Esophagus squamous epithelium (tissue), 5 donors: Measurements from ENCODE around the gene CHAF1A. TPM values are rescaled to one million over a fixed set of nuclear protein-coding genes. Genes with fewer than 3 reads are reported as not detected.
A peak's percentile ranks its signal among the peaks of the same experiment; 100 is the strongest.

ENCODE experiments used
- DNase-seq: peaks from one replicate; lab custom pipeline; 2025; lab: John Stamatoyannopoulos, UW
- H3K27ac ChIP-seq, 4 donors: fragments of 200-600 bp; sonication (generic); one replicate each; pipeline ENCODE4 v1.5.1; 2016 to 2019; ENCODE audit warnings: mild to moderate bottlenecking in 1 of 4
- H3K27me3 ChIP-seq, 4 donors: fragments of 200-600 bp; sonication (generic); 1 replicate in 3 of 4; 2 replicates in 1 of 4; pipeline versions ENCODE4 v1.5.1 to v1.6.0; 2017 to 2021; ENCODE audit warnings: antibody characterized with exemption in 1 of 4
- H3K36me3 ChIP-seq, 3 donors: fragments of 200-600 bp; sonication (generic); one replicate each; pipeline ENCODE4 v1.5.1; 2016 to 2019
- H3K4me1 ChIP-seq, 3 donors: fragments of 200-600 bp; sonication (generic); one replicate each; pipeline ENCODE4 v1.5.1; 2017 to 2019
- H3K4me3 ChIP-seq, 4 donors: fragments of 200-600 bp; sonication (generic); 1 replicate in 3 of 4; 2 replicates in 1 of 4; pipeline ENCODE4 v1.5.1; 2016 to 2019; ENCODE audit warnings: mild to moderate bottlenecking in 2 of 4, moderate library complexity in 1 of 4
- H3K9me3 ChIP-seq, 3 donors: fragments of 200-600 bp; sonication (generic); one replicate each; pipeline ENCODE4 v1.5.1; 2016 to 2019
- CTCF ChIP-seq, 6 experiments: fragments of 450-650 bp in 4 of 6; fragments of 200-600 bp in 2 of 6; sonication (generic) in 2 of 6; IDR thresholded peaks; one replicate each; pipeline ENCODE4 v1.5.1; 2016 to 2019; ENCODE audit warnings: antibody characterized with exemption in 6 of 6, mild to moderate bottlenecking in 4 of 6, moderate library complexity in 4 of 6
- POLR2A ChIP-seq, 4 donors: fragments of 450-650 bp; IDR thresholded peaks; one replicate each; pipeline ENCODE4 v1.6.1; 2017; ENCODE audit warnings: antibody characterized with exemption in 4 of 4, mild to moderate bottlenecking in 4 of 4, moderate library complexity in 3 of 4
- WGBS, 2 donors: methylation state at CpG; one replicate each; pipeline ENCODE4 v1.1.5; 2018; 5-methylcytosine and 5-hydroxymethylcytosine counted together
- intact Hi-C: fragments of 100-400 bp; cut with DNase I; formaldehyde crosslinking; loops from one replicate; pipeline ENCODE4 v1.15.0; 2022
- total RNA-seq, 4 donors: library from RNA; depleted of rRNA; stranded (reverse); fragments of >200 nt; gene quantifications; one replicate each; pipeline ENCODE4 v1.1.0, GENCODE V29; 2016
- donor health status: DM: yes; HTN: yes; CAD: no.

CHAF1A gene, protein sequence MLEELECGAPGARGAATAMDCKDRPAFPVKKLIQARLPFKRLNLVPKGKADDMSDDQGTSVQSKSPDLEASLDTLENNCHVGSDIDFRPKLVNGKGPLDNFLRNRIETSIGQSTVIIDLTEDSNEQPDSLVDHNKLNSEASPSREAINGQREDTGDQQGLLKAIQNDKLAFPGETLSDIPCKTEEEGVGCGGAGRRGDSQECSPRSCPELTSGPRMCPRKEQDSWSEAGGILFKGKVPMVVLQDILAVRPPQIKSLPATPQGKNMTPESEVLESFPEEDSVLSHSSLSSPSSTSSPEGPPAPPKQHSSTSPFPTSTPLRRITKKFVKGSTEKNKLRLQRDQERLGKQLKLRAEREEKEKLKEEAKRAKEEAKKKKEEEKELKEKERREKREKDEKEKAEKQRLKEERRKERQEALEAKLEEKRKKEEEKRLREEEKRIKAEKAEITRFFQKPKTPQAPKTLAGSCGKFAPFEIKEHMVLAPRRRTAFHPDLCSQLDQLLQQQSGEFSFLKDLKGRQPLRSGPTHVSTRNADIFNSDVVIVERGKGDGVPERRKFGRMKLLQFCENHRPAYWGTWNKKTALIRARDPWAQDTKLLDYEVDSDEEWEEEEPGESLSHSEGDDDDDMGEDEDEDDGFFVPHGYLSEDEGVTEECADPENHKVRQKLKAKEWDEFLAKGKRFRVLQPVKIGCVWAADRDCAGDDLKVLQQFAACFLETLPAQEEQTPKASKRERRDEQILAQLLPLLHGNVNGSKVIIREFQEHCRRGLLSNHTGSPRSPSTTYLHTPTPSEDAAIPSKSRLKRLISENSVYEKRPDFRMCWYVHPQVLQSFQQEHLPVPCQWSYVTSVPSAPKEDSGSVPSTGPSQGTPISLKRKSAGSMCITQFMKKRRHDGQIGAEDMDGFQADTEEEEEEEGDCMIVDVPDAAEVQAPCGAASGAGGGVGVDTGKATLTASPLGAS
- total RNA-seq = 10 to 100 TPM in 3 of 4 donors, 1 to 10 TPM in 1; 7.6 to 20.9 (median 11.9) TPM

DNA sequence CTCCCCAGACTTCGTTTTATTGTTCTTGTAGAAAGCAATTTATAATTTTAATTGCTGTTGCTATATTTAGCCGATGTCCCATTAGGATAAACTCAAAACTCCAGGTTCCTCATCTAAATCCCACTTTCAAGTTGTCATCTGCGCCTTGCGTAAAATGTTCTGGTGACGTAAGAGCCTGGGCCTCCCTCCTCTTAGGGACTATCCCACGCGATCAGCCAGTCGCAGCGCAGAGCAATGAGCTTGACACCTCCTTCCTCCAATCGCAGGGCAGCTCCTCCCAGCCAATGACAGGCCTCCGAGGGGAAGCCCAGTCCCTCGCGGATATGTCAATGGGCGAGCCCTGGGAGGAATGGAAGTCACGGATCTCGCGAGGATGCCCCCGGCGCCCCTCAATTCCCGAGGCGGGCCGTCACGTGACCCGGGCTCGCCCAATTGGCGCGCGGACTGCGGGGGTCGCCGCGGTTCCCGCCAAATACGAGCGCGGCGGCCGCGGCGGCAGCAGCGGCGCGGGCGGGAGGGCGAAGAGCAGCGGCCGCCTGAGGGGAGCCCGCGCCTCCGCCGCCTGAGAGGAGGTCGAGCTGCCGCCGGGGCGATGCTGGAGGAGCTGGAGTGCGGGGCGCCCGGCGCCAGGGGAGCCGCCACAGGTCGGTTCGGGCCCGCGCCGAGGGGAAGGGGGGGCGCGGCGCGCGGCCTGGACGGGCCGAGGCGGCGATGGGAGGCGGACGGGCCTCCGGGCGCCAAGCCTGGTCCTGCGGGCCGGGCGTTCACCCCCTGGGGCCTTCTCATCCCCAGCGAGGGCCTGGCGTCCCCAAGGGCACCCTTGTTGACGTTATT, at the start of gene CHAF1A:
Gene CHAF1A, plus strand, starts transcription at position 470 of the 834 bp plus-strand sequence. Its CDS starts 123 bp downstream, at position 593.
- peak; percentile 97 for DNase-seq
- TF ChIP-seq POLR2A (IDR thresholded peaks at IDR 0.05) (peak in 3 of 4 donors; percentile 32 to 43 (median 40)), CTCF (IDR thresholded peaks at IDR 0.05) (peak in 2 of 6 experiments; percentile 16 to 35)
- intact Hi-C loops = no loop called here
- peaks cover 0 to 16% (median 0%) of the 10 kb centered on the region in 3 donors for H3K36me3 ChIP-seq
- H3K27me3 ChIP-seq = no peaks in the 10 kb centered on the region
- H3K4me1 ChIP-seq = peaks cover 28 to 56% (median 33%) of the 10 kb centered on the region in 3 donors
- H3K27ac ChIP-seq = peak within 1 kb of the TSS; percentile 94 to 99 (median 97)
- peak within 1 kb of the TSS; percentile 69 to 98 (median 90) for H3K4me3 ChIP-seq
- no peaks in the 10 kb centered on the region for H3K9me3 ChIP-seq
- WGBS, 2 donors = 0% methylated on average over 7 of the region's 84 CpGs

DNA sequence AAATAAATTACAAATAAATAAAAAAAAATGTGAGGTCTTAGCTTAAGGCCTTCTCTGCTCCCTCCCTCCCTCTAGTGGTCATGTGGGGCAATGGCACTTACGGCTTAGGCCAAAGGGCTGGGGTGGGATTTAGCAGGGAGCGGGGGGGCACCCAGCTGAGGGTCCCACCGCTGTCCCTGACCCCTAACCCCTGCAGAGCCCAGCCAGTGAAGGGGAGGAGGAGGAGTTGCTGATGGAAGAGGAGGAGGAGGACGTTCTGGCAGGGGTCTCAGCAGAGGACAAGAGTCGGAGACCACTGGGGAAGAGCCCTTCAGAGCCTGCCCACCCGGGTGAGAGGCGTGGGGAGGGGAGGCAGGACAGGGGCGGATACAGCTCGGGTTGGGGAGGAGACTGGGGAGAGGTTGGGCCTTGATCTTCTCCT, 49.7 kb upstream of the CHAF1A start:
- Histone ChIP-seq H3K36me3 (peaks cover 0 to 77% (median 0%) of the 10 kb centered on the region in 3 donors), H3K4me3 (no peak overlapping the region), H3K4me1 (no peaks in the 10 kb centered on the region), H3K27me3 (no peaks in the 10 kb centered on the region), H3K27ac (peak overlapping the region in 1 of 4 donors; percentile 14), H3K9me3 (no peaks in the 10 kb centered on the region)
- intact Hi-C loops = loop anchor here (5.0 kb wide), 1 partner anchor 85 kb away; no protein-coding TSS in a partner anchor
- 37 to 48% methylated on average over 4 to 7 of the region's 9 CpGs for WGBS, 2 donors
- TF ChIP-seq CTCF (IDR thresholded peaks at IDR 0.05) = peak; percentile 20 to 93 (median 74)
- TF ChIP-seq POLR2A (IDR thresholded peaks at IDR 0.05) = no peak
- no peak for DNase-seq

DNA sequence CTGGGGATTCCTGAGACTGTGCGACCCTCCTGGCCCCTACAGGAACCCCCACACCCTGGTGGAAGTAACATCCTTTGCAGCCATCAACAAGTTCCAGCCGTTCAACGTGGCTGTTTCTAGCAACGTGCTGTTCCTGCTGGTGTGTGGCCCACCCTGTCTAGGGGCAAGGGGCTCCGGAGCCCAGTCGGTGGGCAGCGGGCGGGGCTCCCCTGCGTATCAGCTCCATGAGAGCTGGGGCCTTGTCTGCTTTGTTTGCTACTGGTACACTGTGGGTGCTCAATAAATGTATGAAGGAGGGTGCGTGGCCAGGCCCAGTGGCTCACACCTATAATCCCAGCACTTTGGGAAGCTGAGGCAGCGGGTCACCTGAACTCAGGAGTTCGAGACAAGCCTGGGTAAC, 48.2 kb upstream of the CHAF1A start:
- no peaks in the 10 kb centered on the region for H3K9me3 ChIP-seq
- H3K36me3 ChIP-seq = peaks cover 0 to 77% (median 0%) of the 10 kb centered on the region in 3 donors
- peaks cover 0 to under 1% (median 0%) of the 10 kb centered on the region in 3 donors for H3K4me1 ChIP-seq
- no peak for DNase-seq
- intact Hi-C loops = loop anchor here (5.0 kb wide), 1 partner anchor 87 kb away; no protein-coding TSS in a partner anchor
- no peaks in the 10 kb centered on the region for H3K27me3 ChIP-seq
- H3K4me3 ChIP-seq = no peak overlapping the region
- WGBS, 2 donors = 87 to 100% methylated on average over 1 to 9 of the region's 12 CpGs
- no peak overlapping the region for H3K27ac ChIP-seq
- TF ChIP-seq POLR2A (IDR thresholded peaks at IDR 0.05) (no peak), CTCF (IDR thresholded peaks at IDR 0.05) (no peak)

DNA sequence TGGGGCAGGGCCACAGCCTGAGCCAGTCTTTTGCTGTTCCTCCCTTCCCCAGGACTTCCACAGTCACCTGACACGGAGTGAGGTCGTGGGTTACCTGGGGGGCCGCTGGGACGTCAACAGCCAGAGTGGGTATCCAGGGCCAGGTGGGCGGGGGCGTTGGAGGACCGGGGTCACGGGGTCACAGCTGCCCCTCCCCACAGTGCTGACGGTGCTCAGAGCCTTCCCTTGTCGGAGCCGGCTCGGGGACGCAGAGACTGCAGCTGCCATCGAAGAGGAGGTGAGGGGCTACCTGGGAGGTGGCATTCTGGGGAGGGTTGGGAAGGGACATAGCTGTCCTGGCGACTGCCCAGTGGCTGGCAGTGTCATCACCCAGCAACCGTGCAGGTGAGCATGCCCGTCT, 47.5 kb upstream of the CHAF1A start:
- TF ChIP-seq POLR2A (IDR thresholded peaks at IDR 0.05) (no peak), CTCF (IDR thresholded peaks at IDR 0.05) (no peak)
- intact Hi-C loops = loop anchor here (5.0 kb wide), 1 partner anchor 88 kb away; no protein-coding TSS in a partner anchor

More for the DNA sequence above, 47.5 kb upstream of the CHAF1A start:
- H3K4me1 ChIP-seq = peaks cover 0 to 7% (median 0%) of the 10 kb centered on the region in 3 donors
- no peaks in the 10 kb centered on the region for H3K9me3 ChIP-seq
- no peak for DNase-seq
- 75 to 85% methylated on average over 3 to 10 of the region's 17 CpGs for WGBS, 2 donors
- no peak overlapping the region for H3K27ac ChIP-seq
- peaks cover 0 to 77% (median 2%) of the 10 kb centered on the region in 3 donors for H3K36me3 ChIP-seq
- no peaks in the 10 kb centered on the region for H3K27me3 ChIP-seq
- H3K4me3 ChIP-seq = no peak overlapping the region
